RWPE1 (cell line): Measurements from ENCODE around the gene PCBP3.

Experiments
- CTCF ChIA-PET: fragments of 350-600 bp; sonication (Branson Sonifier 250); formaldehyde crosslinking; extraction: SDS; loops from one replicate; lab custom pipeline; 2021; lab: Yijun Ruan, JAX
- POLR2A ChIA-PET: fragments of 400-600 bp; formaldehyde crosslinking; extraction: SDS; loops from one replicate; lab custom pipeline; 2020; ENCODE audit warnings: antibody characterized with exemption; ENCODE audit not compliant: low non-redundant PET; lab: Yijun Ruan, JAX
- DNase-seq: peaks from one replicate; pipeline ENCODE4 v3.0.0; 2012; ENCODE audit warnings: low spot score
- H3K27ac ChIP-seq: fragments of 450-650 bp; 2 replicates; pipeline ENCODE4 v1.5.1; 2017
- CTCF ChIP-seq: fragments of 450-650 bp; conservative IDR thresholded peaks from 2 replicates; pipeline ENCODE4 v1.5.1; 2017; ENCODE audit warnings: low read depth, mild to moderate bottlenecking

PCBP3 gene

GRCh38 chr21:45724994-45725843 is 81.7 kb downstream of the PCBP3 start:
- DNase-seq, result no peak
- CTCF ChIA-PET, result no interaction called here
- H3K27ac ChIP-seq, result no peak overlapping the region
- POLR2A ChIA-PET, result no interaction called here
- TF ChIP-seq CTCF, result no peak

- CTCF ChIA-PET, result no interaction called here
- H3K27ac ChIP-seq, result no peak overlapping the region
- no peak for DNase-seq
- no peak for TF ChIP-seq CTCF
- POLR2A ChIA-PET, result no interaction called here
Observed at GRCh38 chr21:45725844-45726200, 82.3 kb downstream of the PCBP3 start.

GRCh38 chr21:45726438-45726837 is 82.9 kb downstream of the PCBP3 start:
- TF ChIP-seq CTCF, result no peak
- H3K27ac ChIP-seq, result no peak overlapping the region
- no peak for DNase-seq
- ChIA-PET POLR2A (no interaction called here), CTCF (interaction anchor here (0.6 kb wide), 1 partner anchor 111 kb away, joined by 3 read pairs; no protein-coding TSS in a partner anchor)

GRCh38 chr21:45727390-45727789 is 83.9 kb downstream of the PCBP3 start:
- TF ChIP-seq CTCF, result no peak
- DNase-seq, result no peak
- H3K27ac ChIP-seq, result no peak overlapping the region
- ChIA-PET CTCF (no interaction called here), POLR2A (no interaction called here)

- no peak for DNase-seq
- CTCF ChIA-PET, result no interaction called here
- TF ChIP-seq CTCF, result no peak
- H3K27ac ChIP-seq, result no peak overlapping the region
- POLR2A ChIA-PET, result no interaction called here
Observed at GRCh38 chr21:45735259-45736000, 91.9 kb downstream of the PCBP3 start.

- no peak overlapping the region for H3K27ac ChIP-seq
- ChIA-PET POLR2A (no interaction called here), CTCF (interaction anchor here (0.5 kb wide), 1 partner anchor 166 kb away, joined by 3 read pairs; no protein-coding TSS in a partner anchor)
- no peak for TF ChIP-seq CTCF
- no peak for DNase-seq
Observed at GRCh38 chr21:45736042-45736689, 92.6 kb downstream of the PCBP3 start.
